Measurements from ENCODE around the gene HP1BP3. TPM values are rescaled to one million over a fixed set of nuclear protein-coding genes. Genes with fewer than 3 reads are reported as not detected.

The HP1BP3 gene
- total RNA-seq, 1 experiment from 2014 or later, result 151 TPM

GRCh38 chr1:20715406-20715805 is 71.7 kb downstream of the HP1BP3 start:
- no peak for DNase-seq (ENCODE audit: low read depth)

DNA sequence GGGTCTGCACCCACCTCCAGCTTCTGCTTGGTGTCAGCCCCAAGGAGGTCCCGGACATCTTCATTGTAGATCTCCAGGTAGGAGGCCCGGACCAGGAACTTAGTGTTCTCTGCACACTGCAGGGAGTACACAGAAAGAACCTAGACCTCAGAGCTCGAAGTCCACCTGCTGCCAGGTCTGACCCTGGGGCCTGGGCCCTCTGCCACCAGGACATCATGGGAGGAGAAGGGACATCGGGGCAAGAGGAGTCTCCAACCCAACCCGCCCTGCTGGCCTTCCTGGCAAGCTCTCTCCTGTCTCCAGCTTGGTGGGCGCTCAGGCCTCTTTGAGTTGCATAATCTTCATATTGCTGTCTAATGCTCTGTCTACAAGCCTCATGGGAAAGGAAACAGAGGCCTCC is 73.7 kb downstream of the HP1BP3 start:
- no peak for DNase-seq (ENCODE audit: low read depth)

DNA sequence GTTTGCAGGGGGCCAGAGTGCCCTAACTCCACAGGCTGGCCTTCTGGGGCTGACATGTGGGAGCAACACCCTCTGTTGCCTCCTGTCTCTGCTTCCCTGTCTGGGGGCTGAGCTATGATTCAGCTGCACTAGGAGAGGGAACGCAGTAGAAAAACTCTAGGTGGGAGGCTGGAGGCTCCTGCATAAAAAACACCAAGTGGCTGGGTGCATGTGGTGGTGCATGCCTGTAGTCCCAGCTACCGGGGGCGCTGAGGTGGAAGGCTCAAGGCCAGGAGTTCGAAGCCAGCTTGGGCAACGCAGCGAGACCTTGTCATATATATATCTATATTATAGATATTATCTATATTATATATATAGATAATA is 74.9 kb downstream of the HP1BP3 start:
- no peak for DNase-seq (ENCODE audit: low read depth)

GRCh38 chr1:20711285-20712214 is 75.6 kb downstream of the HP1BP3 start:
- DNase-seq (ENCODE audit: low read depth), result no peak

DNA sequence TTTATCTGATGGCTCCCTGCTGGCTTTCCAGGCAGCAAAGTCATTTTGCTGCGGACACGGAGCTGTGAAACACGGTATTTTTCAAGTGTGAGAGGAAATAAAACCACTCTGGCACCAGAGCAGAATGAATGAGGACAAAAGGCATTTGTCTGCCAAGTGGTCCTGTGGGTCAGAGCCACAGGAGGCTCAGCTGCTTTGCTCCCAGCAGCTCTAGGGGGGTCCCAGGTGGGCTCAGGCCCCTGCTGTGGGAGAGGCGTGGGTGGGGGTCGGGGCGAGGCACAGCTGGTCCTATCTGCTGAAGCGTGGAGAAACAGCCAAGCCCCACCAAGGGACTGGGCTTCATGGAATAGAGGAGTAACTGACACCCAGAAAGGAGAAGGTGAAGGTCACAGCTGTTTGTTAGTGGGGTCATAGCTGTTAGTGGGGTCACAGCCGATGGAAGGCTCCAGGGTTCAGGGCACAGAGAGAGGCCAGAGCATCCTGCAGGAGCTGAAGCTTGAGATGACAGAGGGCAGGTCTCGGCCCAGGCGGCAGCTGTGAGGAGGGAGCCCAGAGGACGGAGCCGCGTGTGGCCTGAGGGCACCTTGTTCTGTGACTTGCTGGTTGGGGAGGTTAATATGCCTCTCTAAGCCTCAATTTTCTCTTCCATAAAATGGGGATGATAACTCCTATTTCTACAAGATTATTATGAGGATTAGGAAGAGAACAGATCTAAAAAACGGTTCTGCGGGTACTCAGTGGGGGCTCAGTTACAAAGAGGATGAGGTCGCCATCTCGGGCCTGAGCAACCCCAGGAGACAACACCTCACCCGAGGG is 76.4 kb downstream of the HP1BP3 start:
- no peak for DNase-seq (ENCODE audit: low read depth)

DNA sequence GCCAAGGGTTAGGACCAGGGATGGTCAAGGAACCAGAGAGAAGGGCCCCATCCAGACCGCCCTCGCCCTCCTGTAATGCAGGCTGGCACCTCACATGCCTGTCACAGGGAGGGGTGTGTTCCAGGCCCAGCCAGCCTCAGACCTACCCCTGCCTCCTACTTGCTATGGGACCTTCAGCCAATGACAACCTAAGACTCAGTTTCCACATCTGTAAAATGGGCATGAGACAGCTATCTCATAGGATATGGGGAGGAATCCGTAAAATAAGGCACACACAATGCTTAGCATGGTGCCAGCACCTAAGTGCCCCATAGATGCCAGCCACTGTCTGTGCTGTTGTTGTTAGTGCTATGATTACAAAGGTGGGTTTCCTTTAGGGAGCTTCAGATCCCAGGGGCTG is 77.2 kb downstream of the HP1BP3 start:
- no peak for DNase-seq (ENCODE audit: low read depth)

GRCh38 chr1:20708891-20709290 is 78.2 kb downstream of the HP1BP3 start:
- DNase-seq (ENCODE audit: low read depth), result no peak

DNA sequence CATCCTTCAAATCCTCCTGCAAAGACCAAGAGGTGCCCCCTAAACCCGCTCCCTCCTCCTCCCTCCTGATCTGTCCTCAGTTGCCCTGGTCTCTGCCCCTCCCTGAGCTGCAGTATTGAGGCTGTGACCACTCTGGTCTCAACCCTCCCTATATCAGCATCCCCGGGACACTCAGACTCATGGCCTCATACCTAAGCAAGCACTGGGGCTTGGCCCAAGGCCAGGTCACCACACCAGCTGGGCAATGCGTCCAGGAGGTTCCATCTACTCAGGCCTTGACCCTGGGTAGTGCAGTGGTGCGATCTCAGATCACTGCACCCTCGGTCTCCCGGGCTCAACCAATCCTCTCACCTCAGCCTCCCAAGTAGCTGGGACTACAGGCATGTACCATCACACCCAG is 79.0 kb downstream of the HP1BP3 start:
- no peak for DNase-seq (ENCODE audit: low read depth)

GRCh38 chr1:20706841-20707240 is 80.3 kb downstream of the HP1BP3 start:
- no peak for DNase-seq (ENCODE audit: low read depth)

DNA sequence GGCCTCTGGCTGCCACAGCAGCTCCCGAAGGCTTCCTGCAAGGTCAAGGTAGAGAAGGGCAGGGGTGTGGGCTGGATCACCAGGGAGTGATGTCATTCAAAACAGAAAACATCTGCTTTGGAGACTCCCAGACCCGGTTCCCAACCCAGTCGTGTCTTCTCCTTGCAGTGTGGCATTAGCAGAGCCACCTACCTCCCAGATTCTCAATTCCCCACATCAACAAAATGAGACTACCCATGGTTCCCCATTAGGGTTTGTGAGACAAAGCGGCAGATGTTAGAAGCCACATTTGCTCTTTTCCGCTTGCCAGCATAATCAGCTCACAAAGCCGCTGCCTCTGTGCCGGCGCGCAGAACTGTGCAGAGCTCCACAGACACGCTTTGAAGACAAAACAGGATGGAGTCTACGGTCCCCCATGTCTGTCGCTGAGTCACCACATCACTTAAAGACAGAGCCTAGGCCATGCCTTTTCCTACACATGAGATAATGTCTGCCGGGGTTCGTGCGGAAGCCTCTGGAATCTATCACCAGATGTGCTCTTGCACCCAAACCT is 81.8 kb downstream of the HP1BP3 start:
- no peak for DNase-seq (ENCODE audit: low read depth)

- no peak for DNase-seq (ENCODE audit: low read depth)
Measured at GRCh38 chr1:20704390-20705202, 82.5 kb downstream of the HP1BP3 start.

DNA sequence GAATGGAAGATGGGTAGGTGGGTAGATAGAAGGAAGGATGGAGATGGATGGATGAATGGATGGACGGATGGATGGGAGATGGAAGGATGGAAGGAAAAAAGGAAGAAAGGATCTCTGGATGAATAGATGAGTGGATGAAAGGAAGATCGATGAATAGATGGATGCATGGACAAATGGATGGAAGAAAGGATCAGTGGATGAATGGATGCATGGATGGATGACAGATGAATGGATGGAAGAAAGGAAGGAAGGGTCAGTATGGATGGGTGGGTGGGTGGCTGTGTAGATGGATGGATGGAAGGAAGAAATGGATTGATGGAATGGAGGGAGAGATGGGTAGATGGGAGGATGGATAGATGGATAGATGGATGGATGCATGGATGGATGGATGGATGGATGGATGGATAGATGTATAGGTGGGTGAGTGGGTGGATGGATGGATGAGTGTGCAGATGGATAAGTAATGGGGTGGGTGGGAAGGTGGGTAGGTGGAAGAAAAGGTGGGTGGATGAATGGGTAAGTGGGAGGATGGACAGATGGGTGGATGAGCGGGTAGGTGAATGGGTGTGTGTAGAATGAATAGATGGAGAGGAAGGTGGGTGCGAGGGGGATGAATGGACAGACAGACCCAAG is 83.9 kb downstream of the HP1BP3 start:
- no peak for DNase-seq (ENCODE audit: low read depth)

- no peak for DNase-seq (ENCODE audit: low read depth)
Measured at GRCh38 chr1:20702416-20702815, 84.7 kb downstream of the HP1BP3 start.

GRCh38 chr1:20701847-20702246 is 85.3 kb downstream of the HP1BP3 start:
- DNase-seq (ENCODE audit: low read depth), result no peak

- DNase-seq (ENCODE audit: low read depth), result no peak
Measured at GRCh38 chr1:20701446-20701845, 85.7 kb downstream of the HP1BP3 start.

DNA sequence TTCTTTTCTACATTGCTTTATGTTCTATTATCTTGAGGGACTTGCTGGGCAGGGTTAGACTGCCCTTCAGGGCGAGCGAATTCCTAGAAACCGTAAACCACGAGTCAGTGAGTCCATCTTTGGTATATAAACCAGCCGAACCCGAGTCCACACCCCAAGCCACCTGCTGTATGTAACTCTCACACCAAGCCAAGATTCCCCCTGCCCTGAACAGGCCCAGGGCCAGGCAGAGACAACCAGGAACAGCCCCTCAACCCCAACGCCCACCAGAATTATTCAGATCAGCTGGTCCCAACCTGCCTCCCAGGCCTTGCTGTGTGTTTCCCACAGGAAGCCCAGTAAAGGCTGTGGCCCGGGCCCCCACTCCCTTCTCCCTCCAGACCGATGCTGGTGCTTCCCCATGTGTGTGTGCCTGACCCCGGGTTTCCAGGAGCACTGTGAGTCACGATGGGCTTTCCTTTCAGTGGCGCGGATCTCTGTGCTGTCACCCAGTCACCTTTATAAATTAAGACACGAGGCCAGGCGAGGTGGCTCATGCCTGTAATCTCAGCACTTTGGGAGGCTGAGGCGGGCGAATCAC is 86.4 kb downstream of the HP1BP3 start:
- DNase-seq (ENCODE audit: low read depth), result no peak

DNA sequence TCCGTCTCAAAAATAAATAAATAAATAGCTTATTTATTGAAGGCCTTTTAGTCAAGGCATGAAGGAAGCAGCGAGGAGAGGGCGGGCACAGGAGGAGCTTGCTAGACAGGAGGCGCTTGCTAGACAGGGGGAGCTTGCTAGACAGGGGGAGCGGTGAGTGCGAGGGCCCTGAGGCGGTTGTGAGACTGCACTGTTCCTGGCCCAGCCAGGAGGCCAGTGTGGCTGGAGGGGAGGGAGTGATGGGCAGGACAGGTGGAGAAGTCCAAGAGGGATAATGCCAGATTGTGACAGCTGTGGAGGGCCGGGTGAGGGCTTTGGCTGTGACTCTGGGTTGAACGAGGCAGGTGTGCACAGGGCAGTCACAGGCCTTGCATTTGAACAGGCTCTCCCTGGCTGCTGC is 87.5 kb downstream of the HP1BP3 start:
- no peak for DNase-seq (ENCODE audit: low read depth)

DNA sequence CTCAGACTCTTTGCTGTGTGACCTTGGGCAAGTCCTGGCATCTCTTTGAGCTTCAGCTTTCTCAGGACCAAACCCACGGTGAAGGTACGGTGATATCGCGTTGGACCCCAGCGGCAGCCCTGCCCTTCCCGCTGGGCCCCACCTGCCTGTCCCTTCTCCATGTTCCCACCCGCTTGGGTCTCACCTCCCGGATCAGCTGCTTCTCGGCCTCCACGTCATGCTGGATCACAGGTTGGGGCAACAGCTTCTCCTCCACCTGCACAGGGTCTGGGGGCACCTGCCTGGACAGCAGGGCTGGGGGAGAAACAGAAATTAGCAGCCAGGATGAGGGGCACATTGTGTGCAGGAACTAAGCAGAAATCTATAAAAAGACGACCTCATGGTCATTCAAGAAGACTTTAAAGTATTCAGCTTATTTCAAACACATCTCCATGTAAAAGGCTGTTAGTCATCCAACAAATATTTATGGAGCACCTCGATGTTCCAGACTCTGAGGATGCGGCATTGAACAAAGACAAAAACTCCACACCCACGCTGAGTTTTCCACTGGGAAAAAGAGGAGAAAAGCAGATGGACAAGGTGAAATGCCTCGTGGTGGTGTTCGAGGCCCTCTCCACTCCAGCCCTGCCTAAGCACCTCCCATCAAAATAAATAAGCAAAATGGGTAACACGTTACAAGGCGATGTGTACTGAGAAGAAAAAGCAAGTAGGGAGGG is 88.8 kb downstream of the HP1BP3 start:
- DNase-seq (ENCODE audit: low read depth), result peak; percentile 42

GRCh38 chr1:20697563-20697962 is 89.5 kb downstream of the HP1BP3 start:
- DNase-seq (ENCODE audit: low read depth), result no peak
